ENCODE results near the gene SLC25A21. TPM values are rescaled to one million over a fixed set of nuclear protein-coding genes. Genes with fewer than 3 reads are reported as not detected.
"Not testable (repeated sequence)": the region's sequence is repeated elsewhere in the genome, so short reads cannot be mapped to it uniquely, and the experiment has no call there.

Gene SLC25A21
- total RNA-seq, 5 donors from 2014 or later (not counting 1 experiment from before 2014, with no cell fraction given), result not detected

- no peak overlapping the region for H3K4me3 Mint-ChIP-seq
- CTCF ChIA-PET, result no interaction called here
- no peaks in the 10 kb centered on the region for H3K36me3 Mint-ChIP-seq
- ATAC-seq (replicated peaks in 1 of 4) (no peak), DNase-seq (no peak)
- no peak overlapping the region for H3K4me3 ChIP-seq (ENCODE audit: control insufficient read depth in 1 of 2, extremely low read depth in 1 of 2, low read length in 1 of 2)
- no peaks in the 10 kb centered on the region for H3K4me1 ChIP-seq (ENCODE audit: control insufficient read depth in 1 of 2, extremely low read depth in 1 of 2, insufficient read depth in 2 of 2, low read length in 2 of 2)
- no peak overlapping the region for H3K27ac ChIP-seq (ENCODE audit: low read length)
- peaks cover 10 to 11% of the 10 kb centered on the region in 2 donors for H3K27me3 Mint-ChIP-seq
- peaks cover 0 to 6% (median 0%) of the 10 kb centered on the region in 3 donors for H3K9me3 Mint-ChIP-seq
- no peaks in the 10 kb centered on the region for H3K9me3 ChIP-seq
- H3K4me1 Mint-ChIP-seq, result peaks cover 0 to 3% (median 2%) of the 10 kb centered on the region in 3 donors
- no peak overlapping the region for H3K27ac Mint-ChIP-seq
- 87% methylated on average over 4 of the region's 10 CpGs for WGBS (ENCODE audit: insufficient coverage)
- H3K27me3 ChIP-seq (replicated peaks in 1 of 2; ENCODE audit: control insufficient read depth in 2 of 2, extremely low read depth in 1 of 2, insufficient read depth in 2 of 2, low read length in 1 of 2), result peaks cover 0 to 10% of the 10 kb centered on the region in 2 experiments
- H3K36me3 ChIP-seq (ENCODE audit: control insufficient read depth in 2 of 2, extremely low read depth in 1 of 2, insufficient read depth in 1 of 2, low read length in 1 of 2), result no peaks in the 10 kb centered on the region
- POLR2A ChIA-PET, result no interaction called here
Observed at GRCh38 chr14:37167151-37168047, 5.0 kb downstream of the SLC25A21 start.

DNA sequence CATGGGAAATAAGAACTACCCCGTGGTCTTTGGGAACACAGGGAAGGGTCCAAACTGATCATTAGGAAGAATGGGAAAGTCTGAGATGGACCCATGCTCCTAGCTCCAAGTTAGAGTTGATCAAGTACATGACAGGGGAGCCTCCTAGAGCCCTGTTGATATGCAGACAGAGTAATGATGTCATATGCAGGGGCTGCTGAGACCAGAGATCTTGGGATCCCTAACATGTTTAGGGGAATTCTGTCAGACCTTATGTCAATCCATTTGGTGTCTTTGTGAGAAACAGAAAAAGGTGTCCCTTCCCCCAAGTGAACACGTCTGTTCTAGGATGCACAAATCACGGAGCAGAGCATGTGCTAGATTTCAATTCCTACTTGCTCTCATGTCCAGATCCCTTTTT lies 6.6 kb downstream of the SLC25A21 start:
- no peak overlapping the region for H3K4me3 Mint-ChIP-seq
- H3K27ac ChIP-seq (ENCODE audit: low read length), result no peak overlapping the region
- peaks cover 4 to 10% of the 10 kb centered on the region in 2 donors for H3K27me3 Mint-ChIP-seq
- H3K9me3 Mint-ChIP-seq, result peaks cover 2 to 11% (median 7%) of the 10 kb centered on the region in 3 donors
- no peaks in the 10 kb centered on the region for H3K4me1 ChIP-seq (ENCODE audit: control insufficient read depth in 1 of 2, extremely low read depth in 1 of 2, insufficient read depth in 2 of 2, low read length in 2 of 2)
- H3K36me3 ChIP-seq (ENCODE audit: control insufficient read depth in 2 of 2, extremely low read depth in 1 of 2, insufficient read depth in 1 of 2, low read length in 1 of 2), result no peaks in the 10 kb centered on the region
- H3K4me3 ChIP-seq (ENCODE audit: control insufficient read depth in 1 of 2, extremely low read depth in 1 of 2, low read length in 1 of 2), result no peak overlapping the region
- peaks cover 0 to 3% of the 10 kb centered on the region in 2 experiments for H3K27me3 ChIP-seq (replicated peaks in 1 of 2; ENCODE audit: control insufficient read depth in 2 of 2, extremely low read depth in 1 of 2, insufficient read depth in 2 of 2, low read length in 1 of 2)
- ATAC-seq (replicated peaks in 1 of 4), result no peak
- no peaks in the 10 kb centered on the region for H3K9me3 ChIP-seq
- H3K36me3 Mint-ChIP-seq, result no peaks in the 10 kb centered on the region
- H3K4me1 Mint-ChIP-seq, result no peaks in the 10 kb centered on the region
- DNase-seq, result no peak
- H3K27ac Mint-ChIP-seq, result no peak overlapping the region
- CTCF ChIA-PET, result no interaction called here
- POLR2A ChIA-PET, result no interaction called here
- WGBS (ENCODE audit: insufficient coverage), result no CpG with 5 or more reads among the region's 3 CpGs

DNA sequence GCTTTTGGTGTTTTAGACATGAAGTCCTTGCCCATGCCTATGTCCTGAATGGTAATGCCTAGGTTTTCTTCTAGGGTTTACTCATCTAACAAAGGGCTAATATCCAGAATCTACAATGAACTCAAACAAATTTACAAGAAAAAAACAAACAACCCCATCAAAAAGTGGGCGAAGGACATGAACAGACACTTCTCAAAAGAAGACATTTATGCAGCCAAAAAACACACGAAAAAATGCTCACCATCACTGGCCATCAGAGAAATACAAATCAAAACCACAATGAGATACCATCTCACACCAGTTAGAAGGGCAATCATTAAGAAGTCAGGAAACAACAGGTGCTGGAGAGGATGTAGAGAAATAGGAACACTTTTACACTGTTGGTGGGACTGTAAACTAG lies 10.1 kb downstream of the SLC25A21 start:
- H3K4me3 ChIP-seq (ENCODE audit: control insufficient read depth in 1 of 2, extremely low read depth in 1 of 2, low read length in 1 of 2); POLR2A ChIA-PET; DNase-seq; H3K36me3 Mint-ChIP-seq; H3K27me3 Mint-ChIP-seq; H3K27me3 ChIP-seq (replicated peaks in 1 of 2; ENCODE audit: control insufficient read depth in 2 of 2, extremely low read depth in 1 of 2, insufficient read depth in 2 of 2, low read length in 1 of 2); CTCF ChIA-PET; H3K27ac Mint-ChIP-seq; H3K9me3 ChIP-seq; H3K4me1 Mint-ChIP-seq; ATAC-seq (replicated peaks in 1 of 4); H3K4me1 ChIP-seq (ENCODE audit: control insufficient read depth in 1 of 2, extremely low read depth in 1 of 2, insufficient read depth in 2 of 2, low read length in 2 of 2); H3K36me3 ChIP-seq (ENCODE audit: control insufficient read depth in 2 of 2, extremely low read depth in 1 of 2, insufficient read depth in 1 of 2, low read length in 1 of 2); H3K4me3 Mint-ChIP-seq; H3K27ac ChIP-seq (ENCODE audit: low read length): not testable (repeated sequence)
- no CpG with 5 or more reads among the region's 2 CpGs for WGBS (ENCODE audit: insufficient coverage)
- peaks cover 5 to 24% (median 16%) of the 10 kb centered on the region in 3 donors for H3K9me3 Mint-ChIP-seq

DNA sequence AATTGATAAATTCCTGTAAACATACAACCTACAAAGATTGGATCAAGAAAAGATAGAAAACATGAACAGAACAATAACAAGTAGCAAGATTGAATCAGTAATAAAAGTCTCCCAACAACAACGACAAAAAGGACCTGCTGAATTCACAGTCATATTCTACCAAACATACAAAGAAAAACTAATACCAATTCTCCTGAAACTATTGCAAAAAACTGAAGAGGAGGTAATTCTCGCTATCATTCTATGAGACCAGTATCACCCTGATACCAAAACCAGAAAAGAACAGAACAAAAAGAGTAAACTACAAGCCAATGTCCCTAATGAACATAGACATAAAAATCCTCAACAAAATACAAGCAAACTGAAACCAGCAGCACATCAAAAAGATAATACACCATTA lies 14.4 kb downstream of the SLC25A21 start:
- Mint-ChIP-seq H3K36me3 (no peaks in the 10 kb centered on the region), H3K4me3 (no peak overlapping the region), H3K4me1 (no peaks in the 10 kb centered on the region), H3K27me3 (no peaks in the 10 kb centered on the region), H3K9me3 (peaks cover 16 to 35% (median 24%) of the 10 kb centered on the region in 3 donors), H3K27ac (no peak overlapping the region)
- CTCF ChIA-PET, result no interaction called here
- no peaks in the 10 kb centered on the region for H3K36me3 ChIP-seq (ENCODE audit: control insufficient read depth in 2 of 2, extremely low read depth in 1 of 2, insufficient read depth in 1 of 2, low read length in 1 of 2)
- no peaks in the 10 kb centered on the region for H3K27me3 ChIP-seq (replicated peaks in 1 of 2; ENCODE audit: control insufficient read depth in 2 of 2, extremely low read depth in 1 of 2, insufficient read depth in 2 of 2, low read length in 1 of 2)
- ATAC-seq (replicated peaks in 1 of 4) (no peak), DNase-seq (no peak)
- H3K4me3 ChIP-seq (ENCODE audit: control insufficient read depth in 1 of 2, extremely low read depth in 1 of 2, low read length in 1 of 2), result no peak overlapping the region
- 78% methylated on average over 2 of the region's 2 CpGs for WGBS (ENCODE audit: insufficient coverage)
- H3K9me3 ChIP-seq, result no peaks in the 10 kb centered on the region
- H3K27ac ChIP-seq (ENCODE audit: low read length), result no peak overlapping the region
- H3K4me1 ChIP-seq (ENCODE audit: control insufficient read depth in 1 of 2, extremely low read depth in 1 of 2, insufficient read depth in 2 of 2, low read length in 2 of 2), result no peaks in the 10 kb centered on the region
- POLR2A ChIA-PET, result no interaction called here

- DNase-seq, result no peak
- H3K36me3 Mint-ChIP-seq, result no peaks in the 10 kb centered on the region
- Histone ChIP-seq H3K4me1 (ENCODE audit: control insufficient read depth in 1 of 2, extremely low read depth in 1 of 2, insufficient read depth in 2 of 2, low read length in 2 of 2) (no peaks in the 10 kb centered on the region), H3K27me3 (replicated peaks in 1 of 2; ENCODE audit: control insufficient read depth in 2 of 2, extremely low read depth in 1 of 2, insufficient read depth in 2 of 2, low read length in 1 of 2) (no peaks in the 10 kb centered on the region), H3K4me3 (ENCODE audit: control insufficient read depth in 1 of 2, extremely low read depth in 1 of 2, low read length in 1 of 2) (no peak overlapping the region), H3K27ac (ENCODE audit: low read length) (no peak overlapping the region), H3K9me3 (no peaks in the 10 kb centered on the region), H3K36me3 (ENCODE audit: control insufficient read depth in 2 of 2, extremely low read depth in 1 of 2, insufficient read depth in 1 of 2, low read length in 1 of 2) (no peaks in the 10 kb centered on the region)
- no peak overlapping the region for H3K4me3 Mint-ChIP-seq
- H3K27ac Mint-ChIP-seq, result no peak overlapping the region
- H3K9me3 Mint-ChIP-seq, result peaks cover 11 to 18% (median 13%) of the 10 kb centered on the region in 3 donors
- POLR2A ChIA-PET, result no interaction called here
- H3K4me1 Mint-ChIP-seq, result no peaks in the 10 kb centered on the region
- ATAC-seq (replicated peaks in 1 of 4), result no peak
- no peaks in the 10 kb centered on the region for H3K27me3 Mint-ChIP-seq
- CTCF ChIA-PET, result no interaction called here
- WGBS (ENCODE audit: insufficient coverage), result 64% methylated on average over 5 of the region's 5 CpGs
Observed at GRCh38 chr14:37153483-37153882, 18.9 kb downstream of the SLC25A21 start.

DNA sequence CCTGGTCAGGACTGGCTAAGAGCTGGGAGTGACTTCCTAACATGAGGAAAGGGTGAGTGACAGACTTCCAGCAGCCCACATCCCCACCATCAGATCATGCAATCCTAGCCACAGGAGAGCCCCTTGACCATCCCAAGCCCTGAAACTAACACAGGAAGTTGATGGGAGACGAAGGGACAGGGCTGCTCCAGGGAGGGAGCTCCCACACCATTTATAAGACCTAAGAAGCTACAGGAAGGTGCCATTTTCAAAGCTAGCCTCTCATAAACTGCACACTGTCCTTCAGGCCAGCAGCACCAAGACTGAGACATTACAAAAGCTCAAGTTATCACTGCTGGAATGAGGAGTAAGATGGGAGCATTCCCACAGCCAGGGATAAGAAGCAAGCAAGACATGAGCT lies 19.4 kb downstream of the SLC25A21 start:
- no peaks in the 10 kb centered on the region for H3K27me3 Mint-ChIP-seq
- ChIA-PET CTCF (no interaction called here), POLR2A (no interaction called here)
- Histone ChIP-seq H3K9me3 (no peaks in the 10 kb centered on the region), H3K27ac (ENCODE audit: low read length) (no peak overlapping the region), H3K4me1 (ENCODE audit: control insufficient read depth in 1 of 2, extremely low read depth in 1 of 2, insufficient read depth in 2 of 2, low read length in 2 of 2) (no peaks in the 10 kb centered on the region), H3K36me3 (ENCODE audit: control insufficient read depth in 2 of 2, extremely low read depth in 1 of 2, insufficient read depth in 1 of 2, low read length in 1 of 2) (no peaks in the 10 kb centered on the region), H3K27me3 (replicated peaks in 1 of 2; ENCODE audit: control insufficient read depth in 2 of 2, extremely low read depth in 1 of 2, insufficient read depth in 2 of 2, low read length in 1 of 2) (no peaks in the 10 kb centered on the region), H3K4me3 (ENCODE audit: control insufficient read depth in 1 of 2, extremely low read depth in 1 of 2, low read length in 1 of 2) (no peak overlapping the region)
- no peaks in the 10 kb centered on the region for H3K36me3 Mint-ChIP-seq
- WGBS (ENCODE audit: insufficient coverage), result no CpG with 5 or more reads among the region's 1 CpG
- ATAC-seq (replicated peaks in 1 of 4), result no peak
- H3K4me3 Mint-ChIP-seq, result no peak overlapping the region
- no peak for DNase-seq
- H3K27ac Mint-ChIP-seq, result no peak overlapping the region
- H3K9me3 Mint-ChIP-seq, result peaks cover 11 to 18% (median 12%) of the 10 kb centered on the region in 3 donors
- H3K4me1 Mint-ChIP-seq, result no peaks in the 10 kb centered on the region
